H54 (cell line): ENCODE results near the gene PLXNC1.

Source experiments
- DNase-seq: peaks from one replicate; pipeline ENCODE4 v3.0.0; 2011; ENCODE audit warnings: low spot score, mixed read lengths; ENCODE audit not compliant: insufficient read length
- FAIRE-seq: peaks from 3 replicates; lab custom pipeline; 2011; peaks lifted over from hg19 to GRCh38; lab: Jason Lieb, UNC
- POLR2A ChIP-seq: IDR thresholded peaks from 2 replicates; pipeline ENCODE4 v1.6.1; 2011; ENCODE audit warnings: low read depth, mild to moderate bottlenecking, low read length

Gene PLXNC1

DNA sequence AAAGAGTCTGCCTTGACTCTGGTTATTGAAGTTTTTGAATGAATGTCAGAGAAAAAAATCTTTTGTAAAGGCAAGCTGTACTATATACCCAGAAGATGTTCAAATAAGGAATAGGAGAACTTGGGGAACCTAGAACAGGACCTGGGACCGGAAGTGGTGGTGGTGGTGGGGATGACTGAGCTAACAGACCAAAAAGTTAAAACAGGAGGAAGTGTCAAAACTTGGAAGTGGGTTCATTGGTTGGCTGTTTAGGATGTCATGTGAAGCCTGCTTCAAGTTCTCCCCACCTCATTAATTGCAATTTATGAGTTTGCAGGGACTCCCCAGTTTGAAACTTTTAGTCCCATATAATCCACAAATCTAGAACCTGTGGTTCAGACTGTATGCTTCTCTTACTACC is 26.2 kb downstream of the PLXNC1 start:
- TF ChIP-seq POLR2A = no peak
- DNase-seq (no peak), FAIRE-seq (no peak)

DNA sequence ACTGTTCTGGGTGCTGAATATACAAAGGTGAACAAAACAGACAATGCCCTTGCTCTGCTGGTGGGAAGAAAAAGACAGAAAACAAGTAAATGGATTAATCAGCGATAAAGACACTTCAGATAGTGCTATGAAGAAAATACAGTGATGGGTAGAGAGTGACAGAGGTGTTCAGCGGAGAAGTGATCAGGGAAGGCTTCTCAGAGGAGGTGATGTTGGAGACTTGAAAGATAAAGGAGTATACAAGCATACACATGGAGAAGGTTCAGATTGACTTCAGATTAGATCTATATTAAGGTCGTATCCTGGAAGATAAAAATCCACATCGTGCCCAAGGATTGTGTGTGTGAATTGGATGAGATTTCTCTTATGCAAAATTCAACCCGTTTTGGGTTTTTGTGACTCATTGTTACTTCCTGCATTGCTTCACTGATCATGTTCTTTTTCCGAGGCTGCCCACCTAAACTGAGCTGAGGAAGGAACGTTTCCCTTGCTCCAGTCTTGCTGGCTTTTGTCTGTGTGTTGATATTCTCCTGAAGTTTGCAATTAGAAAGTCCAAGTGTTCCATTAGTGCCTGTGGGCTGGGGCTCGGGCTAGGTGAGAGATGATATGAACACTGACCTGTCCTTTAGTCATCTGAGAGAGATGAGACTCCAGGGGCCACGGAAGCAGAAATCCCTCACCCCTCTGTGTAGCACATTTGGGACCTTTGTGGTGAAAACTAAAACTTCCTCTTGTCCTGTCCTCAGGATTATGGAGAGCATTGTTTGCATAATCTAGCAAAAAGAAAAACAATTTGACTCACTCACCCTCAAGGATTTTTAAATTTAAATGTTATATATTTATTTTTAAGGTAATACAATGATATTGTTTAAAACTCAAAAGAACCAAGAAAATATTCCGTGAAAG is 27.6 kb downstream of the PLXNC1 start:
- no peak for DNase-seq
- no peak for TF ChIP-seq POLR2A
- FAIRE-seq = no peak

DNA sequence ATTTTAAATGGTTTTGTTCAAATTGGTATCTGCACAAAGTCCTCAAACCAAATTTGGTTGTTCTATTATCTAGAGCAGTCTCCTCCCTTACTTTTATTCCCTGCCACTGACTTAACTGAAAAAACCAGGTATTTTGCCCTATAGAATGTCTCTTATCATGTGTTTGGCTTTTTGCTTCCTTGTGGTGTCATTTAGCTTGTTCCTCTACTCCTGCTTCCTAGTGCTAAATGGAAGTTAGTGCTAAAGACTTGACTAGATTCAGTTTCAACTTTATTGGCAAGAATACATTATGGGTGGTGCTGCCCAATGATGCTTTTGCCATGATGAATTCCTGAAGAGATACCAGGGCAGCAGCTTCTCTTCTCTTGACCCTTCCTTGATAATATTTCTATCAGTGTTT is 29.7 kb downstream of the PLXNC1 start:
- FAIRE-seq (no peak), DNase-seq (no peak)
- no peak for TF ChIP-seq POLR2A

DNA sequence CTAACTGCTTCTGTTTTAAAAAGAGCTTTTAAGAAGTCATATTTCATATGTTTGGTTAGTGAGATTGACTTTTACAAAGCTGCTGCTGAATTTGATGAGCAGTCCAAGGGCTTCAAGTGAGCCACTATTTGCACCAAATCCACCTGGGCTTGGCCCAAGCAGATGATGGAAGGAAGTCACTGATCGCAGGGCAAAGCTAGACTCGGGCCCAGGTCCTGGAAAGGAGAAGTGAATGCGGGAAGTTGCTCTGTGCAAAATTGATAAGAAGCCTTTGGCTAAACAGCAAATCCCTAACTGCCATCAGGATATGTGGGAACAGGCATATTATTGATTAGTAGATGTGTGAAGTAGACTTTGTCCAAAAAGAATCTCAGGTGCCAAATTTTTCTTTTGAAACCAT is 30.5 kb downstream of the PLXNC1 start:
- DNase-seq (no peak), FAIRE-seq (no peak)
- TF ChIP-seq POLR2A = no peak

DNA sequence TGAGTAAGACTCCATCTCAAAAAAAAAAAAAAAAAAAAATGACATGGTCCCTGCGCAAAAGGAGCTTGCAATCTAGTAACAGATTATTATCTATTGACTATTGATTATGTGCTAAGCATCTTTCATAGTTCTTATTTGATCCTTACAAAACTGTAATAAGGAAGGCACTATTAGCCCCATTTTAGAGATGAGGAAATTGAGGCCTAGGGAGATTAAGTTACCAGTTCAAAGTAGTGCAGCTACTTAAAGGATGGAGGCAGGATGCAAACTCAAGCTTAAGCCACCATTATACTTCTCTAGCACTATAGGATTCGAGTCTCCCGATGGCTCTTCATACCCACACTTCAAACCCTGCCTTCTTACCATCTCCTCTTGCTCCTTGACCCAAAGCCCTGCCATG is 31.3 kb downstream of the PLXNC1 start:
- FAIRE-seq (no peak), DNase-seq (no peak)
- TF ChIP-seq POLR2A = no peak

DNA sequence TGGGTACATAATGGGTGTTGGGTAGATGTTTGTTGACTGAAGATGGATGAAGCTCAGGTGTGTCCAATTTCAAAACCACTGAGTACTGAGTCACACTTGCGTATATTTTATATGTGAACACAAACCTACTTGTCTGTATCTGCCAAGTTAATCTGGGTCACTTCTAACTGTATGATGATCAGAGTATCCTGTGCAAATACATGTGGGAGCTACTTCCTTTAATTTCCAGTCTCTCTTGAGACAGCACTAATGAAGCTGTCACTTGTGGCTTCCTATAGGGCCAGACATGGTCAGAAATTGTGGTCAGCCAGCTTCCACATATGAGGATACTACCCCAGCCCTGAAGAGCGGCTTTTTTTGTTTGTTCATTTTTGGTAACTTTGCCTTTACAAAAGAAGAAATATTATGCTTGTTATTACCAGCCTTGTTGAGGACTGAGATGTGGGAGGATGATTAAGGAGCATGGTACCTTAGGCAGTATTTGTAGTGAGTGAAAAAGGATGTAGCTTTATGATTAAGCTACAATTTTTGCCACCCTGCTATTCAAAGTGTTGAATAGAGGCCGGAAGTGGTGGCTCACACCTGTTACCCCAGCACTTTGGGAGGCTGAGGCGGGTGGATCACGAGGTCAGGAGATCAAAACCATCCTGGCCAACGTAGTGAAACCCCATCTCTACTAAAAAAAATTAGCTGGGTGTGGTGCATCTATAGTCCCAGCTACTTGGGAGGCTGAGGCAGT is 32.4 kb downstream of the PLXNC1 start:
- DNase-seq (no peak), FAIRE-seq (no peak)
- no peak for TF ChIP-seq POLR2A

DNA sequence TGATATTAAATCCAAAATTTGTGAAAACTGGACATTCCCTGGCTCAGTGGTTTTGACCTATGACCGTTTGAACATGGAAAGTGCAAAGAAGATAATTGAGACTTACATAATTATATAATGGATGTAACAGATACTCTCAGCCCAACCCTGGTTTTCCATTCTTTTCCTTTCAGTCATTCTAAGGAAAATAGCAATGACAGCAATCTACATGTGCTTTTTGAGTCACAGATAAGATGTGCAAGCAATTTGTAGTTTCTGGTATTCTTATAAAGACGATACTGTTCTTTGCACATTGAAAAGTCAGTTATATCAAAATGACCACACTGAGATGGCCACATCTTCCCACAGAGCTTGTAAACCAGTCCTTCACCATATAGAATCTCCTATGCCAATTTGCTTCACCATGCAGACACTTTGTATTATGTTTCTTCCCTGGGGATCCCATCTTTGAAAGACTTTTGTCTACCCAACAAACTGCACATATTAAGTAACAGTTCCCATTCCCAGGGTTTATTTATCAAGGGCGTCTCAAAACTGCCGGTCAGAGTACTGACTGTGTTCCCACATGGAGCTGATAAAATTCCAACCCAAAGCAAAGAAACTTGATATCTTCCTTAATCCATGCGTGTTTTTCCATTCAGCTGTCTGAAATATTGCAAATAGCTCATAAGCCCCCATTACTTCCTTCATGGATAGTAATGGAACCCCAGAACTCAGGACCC is 34.8 kb downstream of the PLXNC1 start:
- DNase-seq (no peak), FAIRE-seq (no peak)

DNA sequence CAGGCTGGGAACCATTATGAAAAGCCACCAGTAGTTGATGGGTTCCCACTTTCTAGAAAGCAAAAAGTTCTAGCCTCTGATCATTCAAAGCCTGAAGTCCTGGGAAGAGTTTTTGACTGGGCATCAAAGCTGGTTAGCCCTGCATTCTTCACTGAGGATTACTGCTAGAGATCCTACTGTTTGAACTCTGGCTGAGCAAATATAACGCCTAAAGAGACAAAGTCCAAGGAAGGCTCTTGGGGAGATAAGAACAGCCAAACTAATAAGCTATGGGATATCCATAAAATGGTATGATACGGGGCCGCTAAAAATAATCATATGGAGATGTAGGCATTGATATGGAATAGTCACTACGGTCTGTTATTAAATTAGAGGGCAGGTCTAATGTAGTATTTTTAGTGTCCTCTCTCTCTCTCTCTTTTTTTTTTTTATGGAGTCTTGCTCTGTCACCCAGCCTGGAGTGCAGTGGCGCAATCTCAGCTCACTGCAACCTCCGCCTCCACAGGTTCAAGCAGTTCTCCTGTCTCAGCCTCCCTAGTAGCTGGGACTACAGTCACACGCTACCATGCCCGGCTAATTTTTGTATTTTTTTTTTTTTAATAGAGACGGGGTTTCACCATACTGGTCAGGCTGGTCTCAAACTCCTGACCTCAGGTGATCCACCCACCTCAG is 35.5 kb downstream of the PLXNC1 start:
- DNase-seq (no peak), FAIRE-seq (no peak)
- TF ChIP-seq POLR2A = no peak

More for the DNA sequence above, 34.8 kb downstream of the PLXNC1 start:
- TF ChIP-seq POLR2A = no peak

DNA sequence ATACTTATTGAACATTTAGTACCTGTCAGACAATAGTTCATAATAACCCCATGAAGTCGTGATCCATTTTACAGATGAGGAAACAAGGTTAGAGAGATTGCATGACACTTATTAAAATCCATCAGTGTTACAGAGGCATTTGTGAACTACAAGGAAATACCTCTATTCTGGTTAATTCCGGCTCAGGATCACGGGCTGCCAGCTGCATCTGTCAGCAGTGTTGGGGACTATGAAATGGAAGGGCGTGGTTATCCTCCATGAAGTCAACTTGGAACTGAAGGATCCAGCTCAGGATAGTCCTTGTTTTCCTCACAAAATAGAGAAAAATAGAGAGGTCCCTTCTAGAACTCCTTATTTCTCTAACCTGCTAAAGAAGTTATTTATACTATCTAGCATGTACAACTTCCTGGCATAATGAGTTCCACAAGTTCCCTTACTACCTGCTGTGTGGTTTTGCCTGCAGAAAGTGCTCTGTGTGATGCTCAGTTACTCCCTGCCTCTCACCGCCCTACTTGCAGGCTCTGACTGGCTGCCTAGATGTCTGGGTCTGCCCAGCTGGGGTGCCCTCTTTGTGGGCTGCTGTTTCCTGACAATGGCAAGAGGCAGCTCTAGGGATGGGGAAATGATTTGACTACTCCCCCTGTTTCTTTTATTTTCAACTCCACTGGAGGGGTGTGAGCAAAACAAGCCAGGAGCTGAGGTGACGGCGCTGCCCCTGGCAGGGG is 36.8 kb downstream of the PLXNC1 start:
- TF ChIP-seq POLR2A = no peak
- FAIRE-seq (no peak), DNase-seq (no peak)

DNA sequence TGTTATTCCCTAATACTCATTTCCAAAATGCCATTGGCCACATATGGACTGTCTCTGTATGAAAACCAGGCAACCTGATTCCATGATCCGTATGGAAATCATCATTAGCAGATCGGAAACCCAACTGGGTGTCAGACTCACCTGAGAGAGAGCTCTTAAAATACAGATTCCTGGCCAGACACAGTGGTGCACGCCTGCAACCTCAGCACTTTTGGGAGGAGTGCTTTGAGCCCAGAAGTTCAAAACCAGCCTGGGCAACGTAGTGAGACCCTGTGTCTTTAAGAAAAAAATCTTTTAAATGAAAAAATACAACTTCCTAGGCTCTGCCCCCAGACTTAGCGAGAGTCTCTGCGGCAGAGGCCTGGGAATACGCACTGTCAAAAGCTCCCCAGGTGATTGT is 37.4 kb downstream of the PLXNC1 start:
- DNase-seq (no peak), FAIRE-seq (no peak)
- TF ChIP-seq POLR2A = no peak

DNA sequence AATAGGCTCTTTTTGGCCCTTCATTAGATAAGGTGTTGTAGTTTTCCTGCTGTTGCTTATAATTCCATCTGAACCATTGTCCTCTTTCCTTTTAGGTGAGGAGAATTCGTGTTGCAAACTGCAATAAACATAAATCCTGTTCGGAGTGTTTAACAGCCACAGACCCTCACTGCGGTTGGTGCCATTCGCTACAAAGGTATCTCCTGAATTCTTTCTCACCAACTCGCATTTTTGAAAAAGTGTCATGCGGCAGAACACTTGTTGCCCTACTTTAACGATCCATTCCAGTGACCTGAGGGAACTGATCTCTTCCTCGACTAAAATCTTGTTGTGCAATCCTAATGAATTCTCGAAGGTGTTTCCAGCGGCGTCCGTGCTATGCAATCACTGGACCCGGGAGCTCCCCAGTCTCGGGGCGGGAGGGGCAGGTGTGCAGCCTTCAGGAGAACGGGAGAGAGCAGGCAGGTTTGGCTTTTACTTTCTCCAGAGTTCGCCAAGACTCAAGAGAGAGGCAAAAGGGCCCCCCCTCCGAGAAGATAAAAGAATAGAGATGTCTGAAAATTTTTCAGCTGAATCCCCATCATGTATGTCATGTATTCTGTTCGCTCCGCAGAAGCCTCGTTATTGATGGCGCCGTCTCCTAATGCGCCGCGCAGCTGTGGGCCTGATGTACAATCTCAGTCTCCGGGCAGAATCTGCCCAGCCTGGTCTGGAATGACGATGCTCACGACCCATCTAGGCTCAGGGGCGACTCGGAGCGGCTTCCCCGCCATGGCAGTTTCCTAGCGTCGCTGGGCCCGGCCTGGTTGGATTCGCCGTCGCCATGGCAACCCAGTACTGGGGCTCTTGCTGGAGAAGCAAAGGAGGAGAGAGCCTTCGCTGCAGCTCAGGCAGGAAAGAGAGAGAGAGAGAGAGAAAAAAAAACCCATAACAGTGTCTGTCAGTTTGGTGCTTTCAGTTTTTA is 38.2 kb downstream of the PLXNC1 start:
- TF ChIP-seq POLR2A = no peak
- DNase-seq (no peak), FAIRE-seq (no peak)

DNA sequence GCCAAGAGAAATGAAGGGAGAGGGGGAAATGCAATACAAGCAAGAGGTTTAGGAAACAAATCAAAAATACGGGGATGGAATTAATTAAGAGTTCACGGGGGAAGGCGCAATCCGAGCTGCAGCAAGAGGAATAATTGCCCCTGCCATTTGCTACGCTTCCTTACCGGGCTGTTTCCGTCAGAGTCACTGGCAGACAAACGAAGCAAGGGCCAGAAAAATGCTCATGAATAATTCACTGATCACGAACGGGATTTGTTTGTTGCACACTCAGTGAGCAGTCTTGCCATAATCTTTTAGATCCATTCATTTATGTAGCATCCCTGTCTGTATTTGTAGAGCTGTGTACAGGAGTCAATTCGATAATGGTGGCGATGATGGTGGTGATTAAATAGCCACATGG is 39.0 kb downstream of the PLXNC1 start:
- no peak for TF ChIP-seq POLR2A
- no peak for DNase-seq
- no peak for FAIRE-seq

DNA sequence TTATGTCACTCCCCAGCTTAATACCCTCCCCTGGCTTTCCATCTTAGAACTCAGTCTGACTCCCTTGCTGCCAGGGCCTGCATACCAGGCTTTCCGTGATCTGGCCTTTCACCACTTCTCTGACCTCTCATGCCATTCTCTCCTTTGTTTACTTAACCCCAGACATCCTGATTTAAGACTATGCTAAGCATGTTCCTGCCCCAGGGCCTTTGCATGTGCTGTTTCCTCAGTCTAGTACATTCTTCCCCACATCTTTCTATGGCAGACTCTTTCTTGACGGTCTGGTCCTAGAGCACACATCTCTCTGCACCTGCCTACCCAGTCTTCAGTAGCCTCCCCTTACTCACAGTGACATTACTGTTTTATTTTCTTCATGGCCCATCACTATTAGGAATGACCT is 42.2 kb downstream of the PLXNC1 start:
- TF ChIP-seq POLR2A = no peak
- FAIRE-seq = no peak
- DNase-seq = no peak
